K562 (cell line): ENCODE measurements around the gene NAXD. TPM values are rescaled to one million over a fixed set of nuclear protein-coding genes. Genes with fewer than 3 reads are reported as not detected.

ENCODE experiments used
- ATAC-seq: fragments of 200-7000 bp; cut with Tn5 transposase; 3 replicates; pipeline ENCODE4 v1.9.1; 2020; ENCODE audit warnings: moderate library complexity
- BruUV-seq: library from RNA; stranded (reverse); fragments of 400-500 nt; replicated peaks from 2 replicates; lab custom pipeline; 2021; lab: Mats Ljungman, UMichigan
- CTCF ChIA-PET: fragments of 300-600 bp; formaldehyde crosslinking; extraction: SDS; loops from one replicate; lab custom pipeline; 2021; ENCODE audit warnings: low intra/inter-chr PET ratio; lab: Yijun Ruan, JAX
- POLR2A ChIA-PET: fragments of 300-600, 350-650 bp; sonication (Branson Sonifier 250); formaldehyde crosslinking; extraction: SDS; loops from one replicate; lab custom pipeline; 2021; ENCODE audit warnings: antibody characterized with exemption, inconsistent platforms; lab: Yijun Ruan, JAX
- DNase-seq, 4 experiments: peaks; one replicate each; pipeline versions ENCODE4 v3.0.0 to v3.0.0-alpha.2; 2011 to 2018; ENCODE audit warnings: low spot score in 3 of 4, mixed read lengths in 3 of 4; ENCODE audit errors: extremely low read depth in 1 of 4
- FAIRE-seq: peaks from 2 replicates; lab custom pipeline; 2011; peaks lifted over from hg19 to GRCh38; lab: Jason Lieb, UNC
- H2AFZ ChIP-seq: 2 replicates; pipeline ENCODE4 v1.6.0; 2011; ENCODE audit warnings: low read depth, low read length, control low read depth, inconsistent platforms
- H3K27ac ChIP-seq: fragments of 200-600 bp; 3 replicates; pipeline ENCODE4 v1.8.0; 2011; ENCODE audit warnings: low read depth, mild to moderate bottlenecking, control low read depth, inconsistent platforms, low read length, moderate library complexity, mixed read lengths; ENCODE audit errors: extremely low read depth
- H3K27me3 ChIP-seq, 2 experiments: fragments of 300-600 bp in 1 of 2; 2 replicates in 1 of 2; 3 replicates in 1 of 2; pipeline versions ENCODE4 v1.6.0 to v1.8.0; 2011; ENCODE audit warnings: inconsistent platforms in 2 of 2, low read length in 2 of 2, mild to moderate bottlenecking in 1 of 2, mixed read lengths in 1 of 2, moderate library complexity in 1 of 2; ENCODE audit not compliant: control insufficient read depth in 2 of 2, insufficient read depth in 2 of 2
- H3K36me3 ChIP-seq: fragments of 300-600 bp; 3 replicates; pipeline ENCODE4 v1.8.0; 2011; ENCODE audit warnings: mild to moderate bottlenecking, low read length, inconsistent platforms; ENCODE audit not compliant: control insufficient read depth, insufficient read depth
- H3K4me1 ChIP-seq, 2 experiments: fragments of 200-600 bp in 1 of 2; replicated peaks in 1 of 2; 2 replicates in 1 of 2; 3 replicates in 1 of 2; pipeline versions ENCODE4 v1.5.1 to v1.8.0; 2011; ENCODE audit warnings: inconsistent platforms in 2 of 2, low read length in 2 of 2, mild to moderate bottlenecking in 1 of 2, mixed read lengths in 1 of 2, moderate library complexity in 1 of 2; ENCODE audit not compliant: control insufficient read depth in 2 of 2, insufficient read depth in 2 of 2
- H3K4me2 ChIP-seq: 2 replicates; pipeline ENCODE4 v1.6.1; 2011; ENCODE audit warnings: low read length, control low read depth, inconsistent platforms, mixed read lengths; ENCODE audit not compliant: insufficient read depth
- H3K4me3 ChIP-seq: fragments of 200-600 bp; sonication (generic), shearing (Covaris generic); 2 replicates; pipeline ENCODE4 v1.5.1; 2016; ENCODE audit warnings: control low read depth, inconsistent platforms
- H3K79me2 ChIP-seq: fragments of 200-600 bp; 3 replicates; pipeline ENCODE4 v1.8.0; 2011; ENCODE audit warnings: low read length, inconsistent platforms; ENCODE audit not compliant: control insufficient read depth, insufficient read depth
- H3K9ac ChIP-seq, 2 experiments: 2 replicates each; pipeline versions ENCODE4 v1.6.0 to v1.6.1; 2011; ENCODE audit warnings: low read depth in 2 of 2, low read length in 2 of 2, control low read depth in 1 of 2, inconsistent platforms in 1 of 2, mild to moderate bottlenecking in 1 of 2, mixed read lengths in 1 of 2; ENCODE audit not compliant: insufficient read depth in 1 of 2
- H3K9me1 ChIP-seq: one replicate; pipeline ENCODE4 v1.6.0; 2011; ENCODE audit warnings: inconsistent platforms, mild to moderate bottlenecking, low read length, moderate library complexity; ENCODE audit not compliant: control insufficient read depth, insufficient read depth
- H3K9me3 ChIP-seq: replicated peaks from 2 replicates; pipeline ENCODE4 v1.5.1; 2011; ENCODE audit warnings: low read depth, low read length, inconsistent platforms; ENCODE audit not compliant: control insufficient read depth, insufficient read depth
- H4K20me1 ChIP-seq: replicated peaks from 2 replicates; pipeline ENCODE4 v1.6.1; 2011; ENCODE audit warnings: low read length, inconsistent platforms, mixed read lengths; ENCODE audit not compliant: control insufficient read depth, insufficient read depth
- BMI1 ChIP-seq: fragments of 150-350 bp; IDR thresholded peaks from 2 replicates; pipeline ENCODE4 v1.6.1; 2014; ENCODE audit warnings: low read length
- C11orf30 ChIP-seq: fragments of 450-650 bp; IDR thresholded peaks from 2 replicates; pipeline ENCODE4 v1.6.1; 2016; ENCODE audit warnings: low read depth, mild to moderate bottlenecking
- FOXM1 ChIP-seq, 2 experiments: fragments of 450-650 bp in 1 of 2; sonication (generic) in 1 of 2; formaldehyde crosslinking in 1 of 2; IDR thresholded peaks; 2 replicates each; pipeline versions ENCODE4 v1.6.1 to v1.9.0; 2017 to 2022; ENCODE audit warnings: low read depth in 2 of 2, mild to moderate bottlenecking in 2 of 2, missing genetic modification reagents in 1 of 2, moderate library complexity in 1 of 2
- GABPA ChIP-seq: fragments of 200-800 bp; sonication (Bioruptor generic); conservative IDR thresholded peaks from 2 replicates; pipeline ENCODE4 v1.6.1; 2016; ENCODE audit warnings: low read depth, missing genetic modification characterization, missing compliant biosample characterization
- HES1 ChIP-seq: fragments of 450-650 bp; IDR thresholded peaks from 2 replicates; pipeline ENCODE4 v1.6.1; 2016; ENCODE audit warnings: low read depth, mild to moderate bottlenecking, moderate library complexity
- MCM3 ChIP-seq: fragments of 450-650 bp; IDR thresholded peaks from 2 replicates; pipeline ENCODE4 v1.6.1; 2016
- MXI1 ChIP-seq: IDR thresholded peaks from 2 replicates; pipeline ENCODE4 v1.6.1; 2011; ENCODE audit warnings: low read depth, mild to moderate bottlenecking, improper control_type of control experiment, low read length
- NFE2 ChIP-seq: IDR thresholded peaks from 2 replicates; pipeline ENCODE4 v1.6.1; 2014; ENCODE audit warnings: antibody characterized with exemption, low read depth
- OTX1 ChIP-seq: fragments of 450-650 bp; formaldehyde crosslinking; IDR thresholded peaks from 2 replicates; pipeline ENCODE4 v1.4.0; 2022; ENCODE audit warnings: mild to moderate bottlenecking
- PHB2 ChIP-seq: fragments of 450-650 bp; IDR thresholded peaks from 2 replicates; pipeline ENCODE4 v1.6.1; 2017; ENCODE audit warnings: low read depth
- RHOXF2B ChIP-seq: fragments of 250-450 bp; sonication (Bioruptor Pico); conservative IDR thresholded peaks from 2 replicates; pipeline ENCODE4 v1.5.1; 2021
- SMARCA4 ChIP-seq: fragments of 450-650 bp; IDR thresholded peaks from 2 replicates; pipeline ENCODE4 v1.6.1; 2016
- SUPT5H ChIP-seq: fragments of 450-650 bp; IDR thresholded peaks from 2 replicates; pipeline ENCODE4 v1.6.1; 2016
- TCF7L2 ChIP-seq: fragments of 150-350 bp; IDR thresholded peaks from 2 replicates; pipeline ENCODE4 v1.6.1; 2016; ENCODE audit warnings: low read depth, mild to moderate bottlenecking, low read length, moderate library complexity
- TRIM28 ChIP-seq: fragments of 450-650 bp; IDR thresholded peaks from 2 replicates; pipeline ENCODE4 v1.6.1; 2017
- ZBTB1 ChIP-seq: sonication (generic); formaldehyde crosslinking; IDR thresholded peaks from 2 replicates; pipeline ENCODE4 v1.8.1; 2023; ENCODE audit warnings: missing genetic modification reagents, low read depth, mild to moderate bottlenecking, borderline replicate concordance
- ZC3H11A ChIP-seq: IDR thresholded peaks from 2 replicates; pipeline ENCODE4 v1.6.1; 2012; ENCODE audit warnings: low read depth, low read length, improper control_type of control experiment
- ZKSCAN1 ChIP-seq: fragments of 150-350 bp; IDR thresholded peaks from 2 replicates; pipeline ENCODE4 v1.6.1; 2016; ENCODE audit warnings: low read depth, low read length
- ZNF277 ChIP-seq: fragments of 250-450 bp; sonication (Bioruptor Pico); IDR thresholded peaks from 2 replicates; pipeline ENCODE4 v1.8.0; 2022; ENCODE audit warnings: inconsistent platforms, mild to moderate bottlenecking, moderate library complexity, borderline replicate concordance
- ZNF316 ChIP-seq: fragments of 450-650 bp; IDR thresholded peaks from 2 replicates; pipeline ENCODE4 v1.6.1; 2016
- ZNF395 ChIP-seq: fragments of 200-800 bp; sonication (Bioruptor generic); IDR thresholded peaks from 2 replicates; pipeline ENCODE4 v1.6.1; 2017; ENCODE audit warnings: missing genetic modification characterization, missing compliant biosample characterization
- ZNF551 ChIP-seq: fragments of 250-450 bp; sonication (Bioruptor Pico); IDR thresholded peaks from 2 replicates; pipeline ENCODE4 v1.5.0; 2021; ENCODE audit warnings: mild to moderate bottlenecking, moderate library complexity
- ZNF57 ChIP-seq: fragments of 450-650 bp; formaldehyde crosslinking; IDR thresholded peaks from 2 replicates; pipeline ENCODE4 v1.4.0; 2020; ENCODE audit warnings: mild to moderate bottlenecking, moderate library complexity
- WGBS: fragments of 100-300 bp; shearing (Covaris generic); methylation state at CpG from one replicate; pipeline ENCODE4 v1.1.6; 2016; ENCODE audit warnings: low coverage, mixed read lengths; ENCODE audit not compliant: insufficient coverage; ENCODE audit errors: missing lambda C conversion rate; 5-methylcytosine and 5-hydroxymethylcytosine counted together
- in situ Hi-C: fragments of 300-500 bp; cut with MboI; formaldehyde crosslinking; loops from 4 replicates; pipeline ENCODE4 v1.15.0; 2018; ENCODE audit warnings: inconsistent platforms, mixed read lengths
- intact Hi-C: fragments of 100-400 bp; cut with micrococcal nuclease; formaldehyde crosslinking; loops from 2 replicates; pipeline ENCODE4 v1.14.2; 2022
- polyA plus RNA-seq, 8 experiments: library from polyadenylated mRNA; depleted of rRNA in 4 of 8; stranded (reverse) in 5 of 8; unstranded in 3 of 8; fragments of >200 nt; fragmentation: Nextera tagmentation in 2 of 8; fragmentation: Illumina TruSeq in 1 of 8; extraction: Ambion mirVana in 2 of 8; extraction: Trizol in 1 of 8; gene quantifications; 2 replicates each; pipeline versions ENCODE4 v1.2.1 to v1.2.3, GENCODE V29; 2011 to 2014; ENCODE audit warnings: inconsistent platforms in 1 of 8, missing spikeins in 1 of 8
- total RNA-seq, 7 experiments: library from RNA; depleted of rRNA in 6 of 7; stranded (reverse); fragments of >200 nt in 6 of 7; fragmentation: Illumina TruSeq in 2 of 7; extraction: Trizol in 2 of 7; gene quantifications; 2 replicates each; pipeline versions ENCODE4 v1.2.1 to v1.2.3, GENCODE V29; 2011 to 2021; ENCODE audit warnings: low replicate concordance in 1 of 7

Gene NAXD
- total and polyA plus RNA-seq, 9 of the 15 experiments (the other 6 are each of a cell fraction or from before 2014, with no cell fraction given): 0.59 to 20.6 (median 13.0) TPM

GRCh38 chr13:110597041-110597689, 18.2 kb upstream of the NAXD start:
- Histone ChIP-seq H4K20me1 (no peaks in the 10 kb centered on the region), H3K79me2 (no peaks in the 10 kb centered on the region), H3K4me1 (peaks cover 5 to 7% of the 10 kb centered on the region in 2 experiments; a peak in 4 of 5 replicates), H3K27ac (no peak overlapping the region), H3K36me3 (no peaks in the 10 kb centered on the region), H3K9ac (peak overlapping the region in 1 of 2 experiments; percentile 68; a peak in 1 of 4 replicates), H3K4me2 (no peak overlapping the region), H3K9me3 (no peaks in the 10 kb centered on the region), H3K27me3 (no peaks in the 10 kb centered on the region), H3K9me1 (no peaks in the 10 kb centered on the region), H2AFZ (peak overlapping the region; percentile 68), H3K4me3 (no peak overlapping the region)
- intact Hi-C loops (loop anchor here (10.0 kb wide), 1 partner anchor 448 kb away; no protein-coding TSS in a partner anchor), in situ Hi-C loops (loop anchor here (10.0 kb wide), 1 partner anchor 228 kb away; no protein-coding TSS in a partner anchor)
- 69% methylated on average over 12 of the region's 16 CpGs for WGBS
- ChIA-PET POLR2A (interaction anchor here (1.0 kb wide), 1 partner anchor 18 kb away, joined by 3 read pairs; the partner anchor contains the start of gene NAXD), CTCF (no interaction called here)
- ATAC-seq (no peak), FAIRE-seq (no peak), DNase-seq (no peak)
- BruUV-seq: no TSS peak
- TF ChIP-seq ZNF57 (no peak), BMI1 (no peak), ZNF551 (CRISPR knock-in tag) (no peak), SUPT5H (no peak), ZC3H11A (no peak), MXI1 (no peak), ZBTB1 (CRISPR knock-in tag) (no peak), RHOXF2B (CRISPR knock-in tag) (no peak), NFE2 (peak; percentile 46; the same call in 1 of the 2 replicates), TCF7L2 (no peak), ZNF277 (CRISPR knock-in tag) (no peak), SMARCA4 (no peak), TRIM28 (no peak), OTX1 (CRISPR knock-in tag) (no peak), ZNF316 (peak; percentile 91), C11orf30 (peak; percentile 80), HES1 (no peak), ZKSCAN1 (no peak), PHB2 (no peak), FOXM1 (IDR thresholded peaks at IDR 0.05; ENCODE audit: low read depth) (no peak), FOXM1 (CRISPR knock-in tag; IDR thresholded peaks at IDR 0.05; ENCODE audit: low read depth) (no peak), ZNF395 (CRISPR knock-in tag) (no peak), GABPA (tag) (no peak), MCM3 (no peak)
